Epithelial cell of proximal tubule (primary cell): ENCODE data around the gene SHC4. TPM values are rescaled to one million over a fixed set of nuclear protein-coding genes. Genes with fewer than 3 reads are reported as not detected.
"Not testable (repeated sequence)": the region's sequence is repeated elsewhere in the genome, so short reads cannot be mapped to it uniquely, and the experiment has no call there.

ENCODE experiments used
- DNase-seq: peaks from one replicate; pipeline ENCODE4 v3.0.0-alpha.2; 2011; ENCODE audit warnings: low read depth
- H3K4me3 ChIP-seq: 2 replicates; pipeline ENCODE4 v1.5.1; 2011; ENCODE audit warnings: low read depth, mild to moderate bottlenecking, low read length
- total RNA-seq: library from RNA; depleted of rRNA; stranded (reverse); fragments of >200 nt; gene quantifications from 2 replicates; pipeline ENCODE4 v1.2.3, GENCODE V29; 2015
- TF ChIP-seq, protein P1 (sequence below): conservative IDR thresholded peaks from 2 replicates; pipeline ENCODE4 v1.5.1; 2012; ENCODE audit warnings: low read depth, mild to moderate bottlenecking, low read length

SHC4 gene
- total RNA-seq, 1 donor from 2014 or later = 9.3 TPM

DNA sequence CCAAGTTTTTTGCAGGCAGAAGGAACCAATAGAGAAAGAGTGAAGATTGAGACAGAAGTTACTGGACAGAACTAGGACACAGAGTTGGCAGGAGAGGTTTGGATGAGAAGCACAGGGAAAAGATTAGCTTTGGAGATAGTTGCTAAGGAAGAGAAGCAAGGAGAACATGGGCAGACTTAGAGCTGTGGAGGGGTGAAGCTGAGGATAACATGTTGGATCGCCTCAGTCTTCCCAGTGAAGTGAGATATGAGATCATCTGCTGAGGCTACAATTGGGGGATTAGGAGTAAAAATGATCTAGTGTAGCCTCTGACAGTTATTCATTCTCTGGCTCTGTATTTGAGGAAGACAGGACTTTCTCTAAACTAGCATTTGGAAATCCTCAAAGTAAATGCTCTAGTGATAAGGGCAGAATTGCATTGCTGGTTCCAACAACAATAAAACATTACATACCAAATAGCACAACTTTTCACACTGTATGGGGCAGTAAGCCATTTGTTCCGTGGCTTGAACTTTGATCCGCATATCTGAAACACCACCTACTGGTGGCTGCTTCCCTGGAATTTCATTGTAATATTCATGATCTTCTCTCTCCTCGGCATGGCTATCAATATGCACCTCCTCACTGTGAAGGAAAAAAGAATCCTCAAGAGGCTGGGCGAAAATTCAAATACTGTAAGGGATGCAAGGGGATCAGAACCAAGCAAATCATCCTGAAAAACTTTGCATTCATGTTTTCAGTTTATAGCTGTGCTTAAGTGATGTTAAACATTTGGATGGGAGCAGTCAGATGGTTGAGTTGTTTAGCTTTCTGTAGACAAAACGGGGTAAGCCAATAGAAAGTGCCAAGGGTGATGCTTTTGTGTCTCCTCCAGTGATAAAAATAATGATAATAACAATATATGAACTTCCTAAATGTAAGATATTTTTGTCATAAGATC is 107.9 kb downstream of the SHC4 start:
- no peak overlapping the region for H3K4me3 ChIP-seq
- TF ChIP-seq, protein P1, sequence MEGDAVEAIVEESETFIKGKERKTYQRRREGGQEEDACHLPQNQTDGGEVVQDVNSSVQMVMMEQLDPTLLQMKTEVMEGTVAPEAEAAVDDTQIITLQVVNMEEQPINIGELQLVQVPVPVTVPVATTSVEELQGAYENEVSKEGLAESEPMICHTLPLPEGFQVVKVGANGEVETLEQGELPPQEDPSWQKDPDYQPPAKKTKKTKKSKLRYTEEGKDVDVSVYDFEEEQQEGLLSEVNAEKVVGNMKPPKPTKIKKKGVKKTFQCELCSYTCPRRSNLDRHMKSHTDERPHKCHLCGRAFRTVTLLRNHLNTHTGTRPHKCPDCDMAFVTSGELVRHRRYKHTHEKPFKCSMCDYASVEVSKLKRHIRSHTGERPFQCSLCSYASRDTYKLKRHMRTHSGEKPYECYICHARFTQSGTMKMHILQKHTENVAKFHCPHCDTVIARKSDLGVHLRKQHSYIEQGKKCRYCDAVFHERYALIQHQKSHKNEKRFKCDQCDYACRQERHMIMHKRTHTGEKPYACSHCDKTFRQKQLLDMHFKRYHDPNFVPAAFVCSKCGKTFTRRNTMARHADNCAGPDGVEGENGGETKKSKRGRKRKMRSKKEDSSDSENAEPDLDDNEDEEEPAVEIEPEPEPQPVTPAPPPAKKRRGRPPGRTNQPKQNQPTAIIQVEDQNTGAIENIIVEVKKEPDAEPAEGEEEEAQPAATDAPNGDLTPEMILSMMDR = peak; percentile 76
- DNase-seq = peak; percentile 22

DNA sequence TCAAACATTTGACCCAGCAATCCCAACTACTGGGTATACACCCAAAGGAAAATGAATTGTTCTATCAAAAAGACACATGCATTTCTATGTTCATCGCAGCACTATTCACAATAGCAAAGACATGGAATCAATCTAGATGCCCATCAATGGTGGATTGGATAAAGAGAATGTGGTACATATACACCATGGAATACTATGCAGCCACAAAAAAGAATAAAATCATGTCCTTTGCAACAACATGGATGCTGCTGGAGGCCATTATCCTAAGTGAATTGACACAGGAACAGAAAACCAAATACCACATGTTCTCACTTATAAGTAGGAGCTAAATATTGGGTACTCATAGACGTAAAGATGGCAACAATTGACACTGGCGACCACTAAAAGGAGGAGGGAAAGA is 109.3 kb downstream of the SHC4 start:
- DNase-seq, H3K4me3 ChIP-seq: not testable (repeated sequence)

DNA sequence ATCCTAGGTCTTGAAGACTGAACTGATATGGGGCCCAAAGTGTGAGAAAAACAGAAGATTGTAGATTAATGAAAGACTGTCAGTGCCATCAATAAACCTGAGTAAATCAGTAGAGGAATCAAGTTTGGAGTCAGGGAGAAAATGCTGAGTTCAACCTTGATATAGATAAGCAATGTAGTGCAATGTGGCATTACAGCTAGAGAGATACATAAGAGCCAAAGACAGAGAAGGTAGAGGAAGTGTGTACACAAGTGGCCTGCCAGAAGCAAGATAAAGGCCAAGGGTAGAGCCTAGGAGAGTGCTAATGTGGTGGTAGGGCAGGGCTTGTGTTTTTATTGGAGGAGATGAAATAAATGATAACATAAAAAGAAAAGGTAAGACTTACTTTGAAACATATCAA is 111.8 kb downstream of the SHC4 start:
- TF ChIP-seq, protein P1 = no peak
- H3K4me3 ChIP-seq = no peak overlapping the region
- DNase-seq = no peak

DNA sequence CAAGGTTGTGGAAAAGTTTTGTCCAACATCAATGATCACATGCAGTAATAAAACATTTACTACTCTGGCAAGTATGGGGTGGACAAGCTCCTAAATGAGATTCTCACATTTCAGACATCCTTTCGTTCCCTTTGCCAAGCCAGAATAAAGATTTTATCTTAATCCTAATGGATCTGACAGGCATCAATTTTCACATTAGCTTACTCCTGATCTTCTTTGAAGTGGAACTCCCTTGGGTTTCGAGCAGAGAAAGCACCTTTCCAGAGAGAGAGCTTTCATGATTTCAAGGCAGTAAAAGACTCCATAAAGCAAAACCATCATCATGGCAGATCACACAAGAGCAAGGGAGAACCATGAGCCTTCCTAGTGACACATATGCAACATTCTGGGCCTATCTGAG is 113.1 kb downstream of the SHC4 start:
- TF ChIP-seq, protein P1 = no peak
- no peak for DNase-seq
- no peak overlapping the region for H3K4me3 ChIP-seq

DNA sequence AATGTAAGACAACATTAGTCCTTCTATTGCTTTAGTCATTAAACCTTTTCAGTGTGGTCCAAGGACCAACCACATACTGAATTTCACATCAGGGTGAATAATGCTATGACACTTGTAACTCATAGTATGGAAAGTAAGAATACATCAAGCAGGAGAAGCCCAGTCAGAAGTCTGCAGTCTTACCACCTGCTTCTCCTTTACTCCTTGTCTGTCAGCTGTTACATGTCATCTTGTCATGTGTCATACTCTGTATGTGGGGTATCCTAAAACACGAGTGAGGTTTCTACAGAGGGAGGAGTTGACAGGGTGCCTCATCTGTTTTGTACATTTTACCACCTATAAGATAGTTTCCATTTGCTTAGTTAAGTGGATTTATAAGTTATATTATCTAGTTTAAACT is 118.6 kb downstream of the SHC4 start:
- no peak overlapping the region for H3K4me3 ChIP-seq
- TF ChIP-seq, protein P1 = no peak
- DNase-seq = no peak

DNA sequence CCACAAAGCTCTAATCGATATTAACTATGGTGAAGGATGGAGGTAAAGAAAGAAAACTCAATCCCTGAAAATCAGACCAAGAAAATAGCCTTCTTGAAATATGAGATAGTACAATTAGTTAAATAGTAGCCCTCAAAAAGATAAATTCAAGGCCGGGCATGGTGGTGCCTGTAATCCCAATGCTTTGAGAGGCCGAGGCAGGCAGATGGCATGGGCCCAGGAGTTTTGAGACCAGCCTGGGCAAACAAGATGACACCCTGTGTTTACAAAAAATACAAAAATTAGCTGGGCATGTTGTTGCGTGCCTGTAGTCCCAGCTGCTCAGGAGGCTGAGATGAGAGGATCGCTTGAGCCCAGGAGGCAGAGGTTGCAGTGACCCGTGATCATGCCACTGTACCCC is 121.2 kb downstream of the SHC4 start:
- TF ChIP-seq, protein P1 = no peak
- DNase-seq = no peak
- no peak overlapping the region for H3K4me3 ChIP-seq

DNA sequence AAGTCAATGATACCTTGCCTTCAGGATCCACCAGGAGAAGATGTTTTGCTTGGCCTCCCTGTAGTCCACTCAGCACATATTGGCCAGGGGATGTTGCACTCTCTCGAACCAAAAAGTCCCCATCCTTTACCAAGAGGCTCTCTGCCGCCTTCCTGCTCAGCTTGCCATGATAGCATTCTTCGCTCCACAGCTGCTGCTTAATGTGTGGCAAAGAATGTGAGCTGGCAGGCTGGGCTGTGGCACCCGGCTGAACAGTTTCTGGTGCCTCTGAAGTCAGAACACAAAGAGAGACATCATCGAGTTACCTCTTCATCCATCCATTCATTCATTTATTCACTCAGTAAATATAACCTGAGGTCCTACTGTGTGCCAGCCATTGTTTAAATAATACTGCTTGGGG is 129.0 kb downstream of the SHC4 start:
- DNase-seq = no peak
- no peak overlapping the region for H3K4me3 ChIP-seq
- TF ChIP-seq, protein P1 = no peak
